ENCODE results near the gene INPP4A. TPM values are rescaled to one million over a fixed set of nuclear protein-coding genes. Genes with fewer than 3 reads are reported as not detected.

Gene INPP4A
- polyA plus RNA-seq, 1 donor from 2014 or later: 51.4 TPM

DNA sequence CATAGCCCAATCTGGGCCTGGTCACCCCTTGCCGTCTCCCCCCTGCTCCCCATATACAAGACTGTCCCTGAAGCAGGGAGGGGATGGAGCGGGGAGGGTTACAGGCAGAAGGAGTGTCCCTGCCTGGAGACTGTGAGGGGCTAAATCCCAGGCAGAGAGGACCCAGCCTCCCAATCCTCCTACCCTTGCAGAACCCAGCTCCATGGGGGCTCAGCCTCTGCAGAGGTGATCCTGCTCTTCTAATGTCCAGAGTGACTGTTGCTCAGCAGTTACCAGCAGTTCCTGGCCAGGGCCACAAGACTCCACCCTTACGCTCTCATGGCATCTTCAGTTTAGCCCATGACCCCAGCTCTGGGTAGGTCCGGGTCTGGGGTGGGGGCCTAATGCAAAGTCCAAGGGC is 105.5 kb downstream of the INPP4A start:
- TF ChIP-seq EZH2 (IDR thresholded peaks at IDR 0.05; ENCODE audit: borderline replicate concordance, insufficient read depth, low read length, poor library complexity, severe bottlenecking) (no peak), SMC3 (conservative IDR thresholded peaks at IDR 0.05; ENCODE audit: poor library complexity) (no peak), RAD21 (conservative IDR thresholded peaks at IDR 0.05) (no peak), TAF1 (IDR thresholded peaks at IDR 0.05; ENCODE audit: low read depth) (no peak), POLR2AphosphoS5 (IDR thresholded peaks at IDR 0.05) (no peak), MXI1 (conservative IDR thresholded peaks at IDR 0.05; ENCODE audit: poor library complexity, severe bottlenecking) (no peak), EP300 (conservative IDR thresholded peaks at IDR 0.05; ENCODE audit: poor library complexity, severe bottlenecking) (no peak)
- TF ChIP-seq, protein P1, sequence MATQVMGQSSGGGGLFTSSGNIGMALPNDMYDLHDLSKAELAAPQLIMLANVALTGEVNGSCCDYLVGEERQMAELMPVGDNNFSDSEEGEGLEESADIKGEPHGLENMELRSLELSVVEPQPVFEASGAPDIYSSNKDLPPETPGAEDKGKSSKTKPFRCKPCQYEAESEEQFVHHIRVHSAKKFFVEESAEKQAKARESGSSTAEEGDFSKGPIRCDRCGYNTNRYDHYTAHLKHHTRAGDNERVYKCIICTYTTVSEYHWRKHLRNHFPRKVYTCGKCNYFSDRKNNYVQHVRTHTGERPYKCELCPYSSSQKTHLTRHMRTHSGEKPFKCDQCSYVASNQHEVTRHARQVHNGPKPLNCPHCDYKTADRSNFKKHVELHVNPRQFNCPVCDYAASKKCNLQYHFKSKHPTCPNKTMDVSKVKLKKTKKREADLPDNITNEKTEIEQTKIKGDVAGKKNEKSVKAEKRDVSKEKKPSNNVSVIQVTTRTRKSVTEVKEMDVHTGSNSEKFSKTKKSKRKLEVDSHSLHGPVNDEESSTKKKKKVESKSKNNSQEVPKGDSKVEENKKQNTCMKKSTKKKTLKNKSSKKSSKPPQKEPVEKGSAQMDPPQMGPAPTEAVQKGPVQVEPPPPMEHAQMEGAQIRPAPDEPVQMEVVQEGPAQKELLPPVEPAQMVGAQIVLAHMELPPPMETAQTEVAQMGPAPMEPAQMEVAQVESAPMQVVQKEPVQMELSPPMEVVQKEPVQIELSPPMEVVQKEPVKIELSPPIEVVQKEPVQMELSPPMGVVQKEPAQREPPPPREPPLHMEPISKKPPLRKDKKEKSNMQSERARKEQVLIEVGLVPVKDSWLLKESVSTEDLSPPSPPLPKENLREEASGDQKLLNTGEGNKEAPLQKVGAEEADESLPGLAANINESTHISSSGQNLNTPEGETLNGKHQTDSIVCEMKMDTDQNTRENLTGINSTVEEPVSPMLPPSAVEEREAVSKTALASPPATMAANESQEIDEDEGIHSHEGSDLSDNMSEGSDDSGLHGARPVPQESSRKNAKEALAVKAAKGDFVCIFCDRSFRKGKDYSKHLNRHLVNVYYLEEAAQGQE (IDR thresholded peaks at IDR 0.05; ENCODE audit: borderline replicate concordance): no peak
- TF ChIP-seq, protein P2, sequence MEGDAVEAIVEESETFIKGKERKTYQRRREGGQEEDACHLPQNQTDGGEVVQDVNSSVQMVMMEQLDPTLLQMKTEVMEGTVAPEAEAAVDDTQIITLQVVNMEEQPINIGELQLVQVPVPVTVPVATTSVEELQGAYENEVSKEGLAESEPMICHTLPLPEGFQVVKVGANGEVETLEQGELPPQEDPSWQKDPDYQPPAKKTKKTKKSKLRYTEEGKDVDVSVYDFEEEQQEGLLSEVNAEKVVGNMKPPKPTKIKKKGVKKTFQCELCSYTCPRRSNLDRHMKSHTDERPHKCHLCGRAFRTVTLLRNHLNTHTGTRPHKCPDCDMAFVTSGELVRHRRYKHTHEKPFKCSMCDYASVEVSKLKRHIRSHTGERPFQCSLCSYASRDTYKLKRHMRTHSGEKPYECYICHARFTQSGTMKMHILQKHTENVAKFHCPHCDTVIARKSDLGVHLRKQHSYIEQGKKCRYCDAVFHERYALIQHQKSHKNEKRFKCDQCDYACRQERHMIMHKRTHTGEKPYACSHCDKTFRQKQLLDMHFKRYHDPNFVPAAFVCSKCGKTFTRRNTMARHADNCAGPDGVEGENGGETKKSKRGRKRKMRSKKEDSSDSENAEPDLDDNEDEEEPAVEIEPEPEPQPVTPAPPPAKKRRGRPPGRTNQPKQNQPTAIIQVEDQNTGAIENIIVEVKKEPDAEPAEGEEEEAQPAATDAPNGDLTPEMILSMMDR (IDR thresholded peaks at IDR 0.05; ENCODE audit: poor library complexity, severe bottlenecking): no peak
- peaks cover 11% of the 10 kb centered on the region for H3K36me3 ChIP-seq (ENCODE audit: insufficient read depth, low read length)

DNA sequence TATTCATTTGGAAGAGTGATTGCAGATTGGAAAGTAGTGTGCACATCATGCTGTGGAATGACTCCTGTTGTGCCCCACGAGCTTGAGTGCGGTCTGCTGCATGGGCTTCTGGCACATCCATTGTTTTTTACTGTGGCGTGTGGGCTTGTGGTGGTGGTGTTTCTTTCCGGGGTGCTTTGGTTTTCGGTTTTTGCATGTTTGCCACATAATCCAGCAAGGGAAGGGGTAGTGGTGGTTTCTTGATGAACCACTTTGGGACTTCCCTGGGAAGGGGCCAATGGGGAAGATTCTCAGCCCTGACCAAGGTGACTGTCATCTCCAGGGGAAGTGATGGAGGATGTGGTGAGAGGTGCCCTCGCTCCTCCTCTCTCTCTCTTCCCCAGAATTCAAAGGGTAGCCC is 106.7 kb downstream of the INPP4A start:
- no peaks in the 10 kb centered on the region for H3K9me2 ChIP-seq (ENCODE audit: insufficient read depth, low read length)
- TF ChIP-seq, protein P1 (IDR thresholded peaks at IDR 0.05; ENCODE audit: borderline replicate concordance): no peak
- TF ChIP-seq POLR2AphosphoS5 (IDR thresholded peaks at IDR 0.05) (no peak), RAD21 (conservative IDR thresholded peaks at IDR 0.05) (no peak), SMC3 (conservative IDR thresholded peaks at IDR 0.05; ENCODE audit: poor library complexity) (no peak), EP300 (conservative IDR thresholded peaks at IDR 0.05; ENCODE audit: poor library complexity, severe bottlenecking) (no peak), MXI1 (conservative IDR thresholded peaks at IDR 0.05; ENCODE audit: poor library complexity, severe bottlenecking) (no peak), EZH2 (IDR thresholded peaks at IDR 0.05; ENCODE audit: borderline replicate concordance, insufficient read depth, low read length, poor library complexity, severe bottlenecking) (no peak), TAF1 (IDR thresholded peaks at IDR 0.05; ENCODE audit: low read depth) (no peak)
- TF ChIP-seq, protein P2 (IDR thresholded peaks at IDR 0.05; ENCODE audit: poor library complexity, severe bottlenecking): no peak
- no peak overlapping the region for H3K4me2 ChIP-seq (ENCODE audit: low read length)
- H3K9me3 ChIP-seq (ENCODE audit: low read length): no peaks in the 10 kb centered on the region
- H3K4me3 ChIP-seq (ENCODE audit: low read length): no peak overlapping the region
- no peaks in the 10 kb centered on the region for H3K79me2 ChIP-seq (replicated peaks; ENCODE audit: insufficient read depth, low read length)
- no peaks in the 10 kb centered on the region for H3F3A ChIP-seq (ENCODE audit: insufficient read depth, low read length, poor library complexity, severe bottlenecking)
- H3K9ac ChIP-seq (ENCODE audit: low read length): no peak overlapping the region
- no peak overlapping the region for H3K27ac ChIP-seq (ENCODE audit: low read length)
- H2AFZ ChIP-seq (ENCODE audit: low read depth, low read length): no peak overlapping the region
- H3K27me3 ChIP-seq (ENCODE audit: insufficient read depth, low read depth, low read length): no peaks in the 10 kb centered on the region
- H3K36me3 ChIP-seq (ENCODE audit: insufficient read depth, low read length): peaks cover 10% of the 10 kb centered on the region
- no peaks in the 10 kb centered on the region for H4K20me1 ChIP-seq (ENCODE audit: insufficient read depth)

More for the DNA sequence above, 105.5 kb downstream of the INPP4A start:
- Histone ChIP-seq H2AFZ (ENCODE audit: low read depth, low read length) (no peak overlapping the region), H3K79me2 (replicated peaks; ENCODE audit: insufficient read depth, low read length) (no peaks in the 10 kb centered on the region), H4K20me1 (ENCODE audit: insufficient read depth) (no peaks in the 10 kb centered on the region), H3K27ac (ENCODE audit: low read length) (no peak overlapping the region), H3K4me2 (ENCODE audit: low read length) (no peak overlapping the region), H3K9ac (ENCODE audit: low read length) (no peak overlapping the region), H3K9me3 (ENCODE audit: low read length) (no peaks in the 10 kb centered on the region), H3F3A (ENCODE audit: insufficient read depth, low read length, poor library complexity, severe bottlenecking) (no peaks in the 10 kb centered on the region), H3K27me3 (ENCODE audit: insufficient read depth, low read depth, low read length) (no peaks in the 10 kb centered on the region), H3K4me3 (ENCODE audit: low read length) (no peak overlapping the region), H3K9me2 (ENCODE audit: insufficient read depth, low read length) (no peaks in the 10 kb centered on the region)
